Neural progenitor cell (in vitro differentiated cells): ENCODE results near the gene OSBPL8. TPM values are rescaled to one million over a fixed set of nuclear protein-coding genes. Genes with fewer than 3 reads are reported as not detected.

Experiments
- DNase-seq: peaks from one replicate; pipeline ENCODE4 v3.0.0-alpha.2; 2016; ENCODE audit warnings: low spot score
- H2AFZ ChIP-seq: fragments of 200-600 bp; sonication (generic); replicated peaks from 2 replicates; pipeline ENCODE4 v1.6.1; 2016; ENCODE audit warnings: antibody characterized with exemption
- H3F3A ChIP-seq: fragments of 200-600 bp; sonication (generic); 2 replicates; pipeline ENCODE4 v1.6.1; 2016; ENCODE audit warnings: antibody characterized with exemption, low read depth
- H3K27ac ChIP-seq: fragments of 200-600 bp; sonication (generic); 2 replicates; pipeline ENCODE4 v1.5.1; 2016; ENCODE audit warnings: mild to moderate bottlenecking
- H3K27me3 ChIP-seq: fragments of 200-600 bp; sonication (generic); 2 replicates; pipeline ENCODE4 v1.6.1; 2016; ENCODE audit warnings: mild to moderate bottlenecking, moderate library complexity
- H3K36me3 ChIP-seq: fragments of 200-600 bp; sonication (generic); 2 replicates; pipeline ENCODE4 v1.5.1; 2016
- H3K4me1 ChIP-seq: fragments of 200-600 bp; sonication (generic); 2 replicates; pipeline ENCODE4 v1.6.1; 2016; ENCODE audit warnings: mixed run types
- H3K4me2 ChIP-seq: fragments of 200-600 bp; sonication (generic); 2 replicates; pipeline ENCODE4 v1.6.1; 2016
- H3K4me3 ChIP-seq: fragments of 200-600 bp; sonication (generic); 2 replicates; pipeline ENCODE4 v1.5.1; 2016
- H3K79me2 ChIP-seq: fragments of 200-600 bp; sonication (generic); 2 replicates; pipeline ENCODE4 v1.6.1; 2016; ENCODE audit warnings: low read depth
- H3K9ac ChIP-seq: fragments of 200-600 bp; sonication (generic); 2 replicates; pipeline ENCODE4 v1.6.1; 2016
- H3K9me3 ChIP-seq: fragments of 200-600 bp; sonication (generic); 2 replicates; pipeline ENCODE4 v1.5.1; 2016; ENCODE audit warnings: low read depth
- H4K20me1 ChIP-seq: fragments of 200-600 bp; sonication (generic); 2 replicates; pipeline ENCODE4 v1.6.1; 2016; ENCODE audit warnings: low read depth
- H3K27ac Mint-ChIP-seq: 3 replicates; pipeline ENCODE4 v1.8.0; 2021; ENCODE audit warnings: mixed read lengths
- H3K27me3 Mint-ChIP-seq: 2 replicates; pipeline ENCODE4 v1.8.0; 2022; ENCODE audit warnings: low read depth, mild to moderate bottlenecking, inconsistent platforms, moderate library complexity, mixed read lengths; ENCODE audit not compliant: insufficient read depth
- H3K36me3 Mint-ChIP-seq: 3 replicates; pipeline ENCODE4 v1.8.0; 2021; ENCODE audit warnings: mixed read lengths
- H3K4me1 Mint-ChIP-seq: 3 replicates; pipeline ENCODE4 v1.8.0; 2021; ENCODE audit warnings: mixed read lengths
- H3K4me3 Mint-ChIP-seq: 3 replicates; pipeline ENCODE4 v1.8.0; 2021; ENCODE audit warnings: mild to moderate bottlenecking, moderate library complexity, mixed read lengths
- H3K9me3 Mint-ChIP-seq: 3 replicates; pipeline ENCODE4 v1.8.0; 2020; ENCODE audit warnings: mixed read lengths
- EZH2 ChIP-seq: fragments of 200-600 bp; sonication (generic); IDR thresholded peaks from 2 replicates; pipeline ENCODE4 v1.6.1; 2017; ENCODE audit warnings: antibody characterized with exemption, mild to moderate bottlenecking, moderate library complexity
- EZH2phosphoT487 ChIP-seq: fragments of 200-600 bp; sonication (generic); IDR thresholded peaks from 2 replicates; pipeline ENCODE4 v1.6.1; 2017; ENCODE audit warnings: antibody characterized with exemption
- total RNA-seq: library from RNA; depleted of rRNA; stranded (reverse); fragments of >200 nt; gene quantifications from 2 replicates; pipeline ENCODE4 v1.2.3, GENCODE V29; 2015; ENCODE audit warnings: low replicate concordance
- TF ChIP-seq, protein P1 (sequence below): fragments of 200-600 bp; sonication (generic); IDR thresholded peaks from 2 replicates; pipeline ENCODE4 v1.5.1; 2017; ENCODE audit warnings: antibody characterized with exemption, mild to moderate bottlenecking

OSBPL8 gene
- total RNA-seq, 1 donor from 2014 or later, result 93.6 TPM

DNA sequence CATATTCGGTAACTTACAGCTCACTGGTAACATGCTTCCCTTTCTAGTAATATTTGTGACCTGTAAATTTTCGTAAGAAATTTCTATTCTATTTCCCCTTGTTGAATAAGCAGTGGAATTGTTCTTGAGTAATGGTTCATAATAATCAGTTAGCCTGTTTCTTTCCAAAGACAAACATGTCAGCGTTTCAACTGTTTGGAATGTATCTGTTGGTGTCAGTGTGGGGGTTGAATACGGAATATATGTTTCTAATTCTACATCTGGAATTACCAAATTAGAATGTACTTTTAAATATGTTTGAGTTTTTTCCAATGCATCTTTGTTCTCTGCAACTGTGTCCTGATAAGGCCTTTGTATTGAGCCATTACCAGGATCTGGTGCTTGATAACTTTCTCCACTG, 213.3 kb downstream of the OSBPL8 start:
- H3K4me3 ChIP-seq, result peak overlapping the region; percentile 83
- no peaks in the 10 kb centered on the region for H4K20me1 ChIP-seq
- H3K4me1 ChIP-seq, result peaks cover 15% of the 10 kb centered on the region
- H3K9me3 ChIP-seq, result no peaks in the 10 kb centered on the region
- no peaks in the 10 kb centered on the region for H3K27me3 ChIP-seq
- peaks cover 24% of the 10 kb centered on the region for H3F3A ChIP-seq
- peaks cover 18% of the 10 kb centered on the region for H3K4me1 Mint-ChIP-seq
- no peaks in the 10 kb centered on the region for H3K36me3 ChIP-seq
- H3K9me3 Mint-ChIP-seq, result no peaks in the 10 kb centered on the region
- TF ChIP-seq EZH2 (no peak), EZH2phosphoT487 (no peak)
- TF ChIP-seq, protein P1, sequence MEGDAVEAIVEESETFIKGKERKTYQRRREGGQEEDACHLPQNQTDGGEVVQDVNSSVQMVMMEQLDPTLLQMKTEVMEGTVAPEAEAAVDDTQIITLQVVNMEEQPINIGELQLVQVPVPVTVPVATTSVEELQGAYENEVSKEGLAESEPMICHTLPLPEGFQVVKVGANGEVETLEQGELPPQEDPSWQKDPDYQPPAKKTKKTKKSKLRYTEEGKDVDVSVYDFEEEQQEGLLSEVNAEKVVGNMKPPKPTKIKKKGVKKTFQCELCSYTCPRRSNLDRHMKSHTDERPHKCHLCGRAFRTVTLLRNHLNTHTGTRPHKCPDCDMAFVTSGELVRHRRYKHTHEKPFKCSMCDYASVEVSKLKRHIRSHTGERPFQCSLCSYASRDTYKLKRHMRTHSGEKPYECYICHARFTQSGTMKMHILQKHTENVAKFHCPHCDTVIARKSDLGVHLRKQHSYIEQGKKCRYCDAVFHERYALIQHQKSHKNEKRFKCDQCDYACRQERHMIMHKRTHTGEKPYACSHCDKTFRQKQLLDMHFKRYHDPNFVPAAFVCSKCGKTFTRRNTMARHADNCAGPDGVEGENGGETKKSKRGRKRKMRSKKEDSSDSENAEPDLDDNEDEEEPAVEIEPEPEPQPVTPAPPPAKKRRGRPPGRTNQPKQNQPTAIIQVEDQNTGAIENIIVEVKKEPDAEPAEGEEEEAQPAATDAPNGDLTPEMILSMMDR, result no peak
- H3K27ac ChIP-seq, result no peak overlapping the region
- peaks cover 38% of the 10 kb centered on the region for H3K79me2 ChIP-seq
- no peak overlapping the region for H2AFZ ChIP-seq
- no peak for DNase-seq
- no peak overlapping the region for H3K4me3 Mint-ChIP-seq
- no peak overlapping the region for H3K9ac ChIP-seq
- peaks cover 2% of the 10 kb centered on the region for H3K27me3 Mint-ChIP-seq
- no peak overlapping the region for H3K4me2 ChIP-seq
- H3K27ac Mint-ChIP-seq, result no peak overlapping the region
- H3K36me3 Mint-ChIP-seq, result peaks cover 2% of the 10 kb centered on the region

DNA sequence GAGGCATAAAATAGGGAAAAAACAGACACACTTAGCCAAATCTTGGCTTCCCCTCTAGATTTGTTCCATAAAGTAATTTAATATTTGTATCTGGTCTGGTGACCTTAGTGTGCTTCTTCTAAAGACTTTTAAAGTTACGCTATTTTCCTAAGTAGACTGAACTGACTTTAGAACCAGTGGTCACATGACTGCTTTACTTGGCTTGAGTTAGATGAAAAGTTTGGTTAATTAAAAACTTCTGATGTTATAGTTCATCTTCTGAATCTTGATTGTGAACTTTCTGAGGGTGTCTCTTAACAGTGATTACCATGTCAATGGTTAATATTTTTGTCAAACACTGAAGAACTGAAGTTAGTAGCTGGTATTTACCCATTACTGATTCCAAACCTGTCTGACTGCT, 214.0 kb downstream of the OSBPL8 start:
- H3K9me3 ChIP-seq, result no peaks in the 10 kb centered on the region
- Mint-ChIP-seq H3K36me3 (peaks cover 2% of the 10 kb centered on the region), H3K4me1 (peaks cover 18% of the 10 kb centered on the region), H3K27ac (no peak overlapping the region), H3K27me3 (peaks cover 2% of the 10 kb centered on the region), H3K9me3 (no peaks in the 10 kb centered on the region), H3K4me3 (no peak overlapping the region)
- no peaks in the 10 kb centered on the region for H3K27me3 ChIP-seq
- no peak overlapping the region for H3K4me3 ChIP-seq
- no peak overlapping the region for H3K4me2 ChIP-seq
- no peaks in the 10 kb centered on the region for H4K20me1 ChIP-seq
- peaks cover 15% of the 10 kb centered on the region for H3K4me1 ChIP-seq
- H3K79me2 ChIP-seq, result peaks cover 38% of the 10 kb centered on the region
- no peak overlapping the region for H2AFZ ChIP-seq
- DNase-seq, result no peak
- TF ChIP-seq EZH2phosphoT487, result no peak
- TF ChIP-seq, protein P1, result no peak
- TF ChIP-seq EZH2, result no peak
- H3K27ac ChIP-seq, result no peak overlapping the region
- peaks cover 24% of the 10 kb centered on the region for H3F3A ChIP-seq
- H3K36me3 ChIP-seq, result no peaks in the 10 kb centered on the region
- H3K9ac ChIP-seq, result no peak overlapping the region

DNA sequence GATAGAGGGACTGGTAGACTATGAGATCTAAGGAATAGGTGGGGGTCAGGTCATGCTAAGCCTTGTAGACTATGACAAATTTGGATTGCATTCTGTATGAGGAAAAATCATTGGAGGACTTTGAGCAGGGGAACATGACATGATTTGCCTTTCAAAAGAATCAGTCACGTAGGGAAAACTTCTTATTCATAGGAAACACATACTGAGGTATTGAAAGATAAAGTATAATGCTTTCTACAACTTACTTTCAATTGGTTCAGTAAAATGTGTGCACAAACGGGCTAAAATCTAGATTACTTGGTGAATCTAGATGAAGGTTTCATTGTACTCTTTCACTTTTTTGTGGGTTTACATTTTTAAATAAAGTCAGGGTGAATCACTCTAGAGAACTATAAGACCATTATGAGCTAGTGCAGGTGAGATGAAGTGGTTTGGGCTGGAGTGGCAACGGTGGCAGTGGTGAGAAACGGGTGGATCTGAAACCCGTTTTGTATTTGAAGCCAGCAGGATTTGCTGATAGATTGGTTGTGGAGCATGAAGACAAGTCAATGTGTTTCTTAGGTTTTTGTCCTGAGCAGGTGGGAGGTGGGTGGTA, 218.0 kb downstream of the OSBPL8 start:
- Histone ChIP-seq H3K27me3 (no peaks in the 10 kb centered on the region), H3K4me3 (no peak overlapping the region), H3K9ac (no peak overlapping the region), H4K20me1 (no peaks in the 10 kb centered on the region), H3K4me1 (peaks cover 3% of the 10 kb centered on the region), H2AFZ (no peak overlapping the region), H3K79me2 (peaks cover 23% of the 10 kb centered on the region), H3K27ac (no peak overlapping the region), H3K4me2 (no peak overlapping the region), H3K9me3 (no peaks in the 10 kb centered on the region), H3K36me3 (no peaks in the 10 kb centered on the region), H3F3A (no peaks in the 10 kb centered on the region)
- H3K4me3 Mint-ChIP-seq, result no peak overlapping the region
- DNase-seq, result no peak
- H3K9me3 Mint-ChIP-seq, result no peaks in the 10 kb centered on the region
- TF ChIP-seq EZH2phosphoT487 (no peak), EZH2 (no peak)
- TF ChIP-seq, protein P1, result no peak
- no peaks in the 10 kb centered on the region for H3K27me3 Mint-ChIP-seq
- no peak overlapping the region for H3K27ac Mint-ChIP-seq
- H3K36me3 Mint-ChIP-seq, result peaks cover 2% of the 10 kb centered on the region
- H3K4me1 Mint-ChIP-seq, result peaks cover 3% of the 10 kb centered on the region
